LNCaP clone FGC (cell line): Measurements from ENCODE around the gene SERPINA1.

Experiments used
- DNase-seq: peaks from one replicate; pipeline ENCODE4 v3.0.0-alpha.2; 2011; ENCODE audit warnings: low read depth
- H3K4me3 ChIP-seq: 2 replicates; pipeline ENCODE4 v1.5.1; 2011; ENCODE audit warnings: mild to moderate bottlenecking, low read depth, low read length, control low read depth
- CTCF ChIP-seq: IDR thresholded peaks from 2 replicates; pipeline ENCODE4 v1.5.1; 2012; ENCODE audit warnings: mild to moderate bottlenecking; ENCODE audit not compliant: control insufficient read depth, insufficient read depth; ENCODE audit errors: extremely low read depth

SERPINA1 gene

GRCh38 chr14:94393474-94393873 lies 5.1 kb upstream of the SERPINA1 start:
- no peak for DNase-seq
- no peak for TF ChIP-seq CTCF

DNA sequence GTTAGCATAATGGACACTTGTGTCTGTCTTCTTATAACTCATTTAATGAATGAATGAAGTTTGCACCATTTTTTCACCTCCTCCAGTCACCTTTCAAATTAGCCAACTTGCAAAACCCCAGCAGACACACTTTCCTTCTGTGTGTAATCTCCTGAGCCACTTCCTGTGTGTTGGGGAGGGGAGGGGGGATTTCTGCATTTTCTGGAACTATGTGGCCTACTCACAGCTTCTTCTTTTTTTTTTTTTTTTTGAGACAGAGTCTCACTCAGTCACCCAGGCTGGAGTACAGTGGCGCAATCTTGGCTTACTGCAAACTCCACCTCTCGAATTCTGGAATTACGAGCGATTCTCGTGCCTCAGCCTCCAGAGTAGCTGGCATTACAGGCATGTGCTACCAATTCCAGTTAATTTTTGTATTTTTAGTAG lies 4.1 kb upstream of the SERPINA1 start:
- no peak overlapping the region for H3K4me3 ChIP-seq
- no peak for DNase-seq
- no peak for TF ChIP-seq CTCF

More at GRCh38 chr14:94393474-94393873, 5.1 kb upstream of the SERPINA1 start:
- H3K4me3 ChIP-seq: no peak overlapping the region

- TF ChIP-seq CTCF: no peak
- no peak overlapping the region for H3K4me3 ChIP-seq
- DNase-seq: no peak
Observed at GRCh38 chr14:94391281-94391975, 3.0 kb upstream of the SERPINA1 start.

DNA sequence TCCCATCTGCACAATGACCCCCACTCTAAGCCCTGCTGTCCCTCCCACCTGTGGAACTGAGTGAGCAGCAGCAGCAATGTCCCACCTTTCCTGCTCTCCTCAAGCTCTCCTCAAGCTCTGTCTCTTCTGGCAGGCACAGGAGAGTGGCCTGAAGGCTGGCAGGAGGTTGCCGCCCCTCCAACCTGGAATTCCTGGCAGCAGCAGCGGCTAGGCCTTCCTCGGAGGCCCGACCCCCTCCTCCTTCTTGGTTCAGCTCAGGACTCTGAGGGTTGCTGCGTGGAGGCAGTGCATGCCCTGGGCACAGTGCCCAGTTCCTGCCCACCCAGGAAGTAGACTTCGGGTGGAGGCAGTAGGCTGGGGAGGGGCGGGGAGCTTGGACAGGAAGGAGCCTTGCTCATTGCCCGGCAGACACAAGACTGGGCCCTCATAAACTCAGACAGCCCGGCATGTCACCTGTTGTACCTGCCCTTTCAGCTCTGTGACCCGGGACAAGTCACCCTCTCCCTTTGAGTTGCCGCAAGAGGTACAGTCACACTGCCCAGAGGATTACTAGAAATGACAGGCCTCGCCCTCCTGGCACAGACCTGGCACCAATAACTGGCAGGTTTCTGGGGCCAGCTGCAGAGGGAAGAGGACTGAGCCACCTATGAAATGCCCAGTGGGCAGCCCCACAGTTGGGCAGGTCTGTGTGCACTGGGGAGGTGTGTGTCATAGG lies 2.1 kb upstream of the SERPINA1 start:
- no peak for TF ChIP-seq CTCF
- no peak overlapping the region for H3K4me3 ChIP-seq

DNA sequence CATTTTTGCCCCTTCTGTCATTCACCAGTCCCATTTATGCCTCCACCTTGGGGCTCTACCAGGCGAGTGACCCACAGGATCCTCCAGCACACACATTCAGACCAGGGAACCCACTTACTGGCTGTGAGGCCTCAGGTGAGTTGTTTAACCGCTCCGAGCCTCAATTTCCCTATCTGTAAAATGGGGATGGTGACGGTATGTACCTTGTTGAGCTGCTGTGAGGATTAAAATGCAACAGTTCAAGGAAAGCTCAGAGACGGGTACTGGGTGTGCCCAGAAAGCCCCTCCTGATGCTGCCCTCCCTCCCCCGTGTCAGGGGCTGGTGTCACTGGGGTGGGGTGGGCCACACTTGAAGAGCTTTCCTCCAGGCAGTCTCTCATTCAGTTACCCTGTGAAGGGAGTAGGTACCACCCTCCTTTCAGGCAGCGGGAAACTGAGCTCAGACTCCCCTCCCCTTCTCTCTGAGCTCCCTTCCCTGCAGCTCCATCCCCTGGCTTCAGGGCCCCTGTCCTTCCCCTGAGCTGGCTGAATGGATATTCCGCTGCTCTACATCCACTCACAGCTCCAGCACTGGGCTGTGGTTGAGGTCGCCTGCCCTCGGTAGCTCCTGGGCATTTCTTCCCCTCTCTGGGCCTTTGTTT lies 1.4 kb upstream of the SERPINA1 start:
- no peak for TF ChIP-seq CTCF
- no peak for DNase-seq
- no peak overlapping the region for H3K4me3 ChIP-seq

More for the DNA sequence above, 2.1 kb upstream of the SERPINA1 start:
- DNase-seq: no peak

GRCh38 chr14:94389104-94389469 lies 685 bp upstream of the SERPINA1 start:
- H3K4me3 ChIP-seq: no peak overlapping the region
- DNase-seq: no peak
- no peak for TF ChIP-seq CTCF
